Epithelial cell of esophagus (primary cell): Measurements from ENCODE around the gene CCDC88B.
A peak's percentile ranks its signal among the peaks of the same experiment; 100 is the strongest.

ENCODE experiments used
- DNase-seq: peaks from one replicate; pipeline ENCODE4 v3.0.0; 2010; ENCODE audit warnings: low read depth
- H3K4me3 ChIP-seq: 2 replicates; pipeline ENCODE4 v1.5.1; 2011; ENCODE audit warnings: mild to moderate bottlenecking, low read length, control low read depth
- TF ChIP-seq, protein P1 (sequence below): IDR thresholded peaks from 2 replicates; pipeline ENCODE4 v1.5.1; 2011; ENCODE audit warnings: low read depth, mild to moderate bottlenecking, low read length, control low read depth, inconsistent platforms; ENCODE audit not compliant: insufficient read depth; ENCODE audit errors: missing control alignments

The CCDC88B gene

DNA sequence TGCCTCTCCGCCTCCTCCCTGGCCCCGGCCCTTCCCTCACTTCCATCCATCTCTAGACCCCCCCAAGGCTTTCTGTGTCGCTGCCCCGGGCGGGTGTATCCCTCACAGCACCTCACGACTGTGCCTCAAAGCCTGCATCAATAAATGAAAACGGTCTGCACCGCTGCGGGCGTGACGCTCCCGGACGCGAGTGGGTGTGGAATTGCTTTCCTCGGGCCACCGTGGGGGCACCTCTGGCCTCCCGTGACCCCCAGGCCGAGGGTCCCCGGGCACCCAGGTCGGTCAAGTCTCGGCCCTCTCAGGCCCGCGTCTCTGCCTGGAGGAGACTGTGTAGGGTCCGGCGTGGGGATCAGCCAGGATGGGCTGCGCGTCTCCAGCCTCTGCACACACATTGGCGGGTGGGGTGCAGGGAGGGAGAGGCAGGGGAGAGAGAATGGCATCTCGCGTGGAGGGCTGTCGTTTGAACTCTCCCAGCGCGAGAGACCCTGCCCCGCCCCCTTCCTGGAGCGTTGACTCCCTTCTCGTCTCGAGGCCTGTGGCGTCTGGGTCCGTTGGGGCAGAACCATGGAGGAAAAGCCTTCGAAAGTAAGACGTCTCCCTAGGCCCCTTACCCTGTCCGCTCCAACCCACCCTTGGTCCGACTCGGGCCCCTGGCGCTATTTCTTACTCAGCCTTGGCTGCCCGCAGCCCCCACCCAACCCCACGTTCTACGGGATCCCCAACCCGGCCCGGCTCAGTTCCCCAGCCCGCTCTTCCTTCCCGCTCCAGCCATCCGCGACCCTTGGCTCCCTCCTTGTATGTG lies 40.0 kb upstream of the CCDC88B start, which contains the start of gene CATSPERZ:
Gene CATSPERZ, plus strand, starts transcription at position 512 of the 802 bp plus-strand sequence. Its CDS starts 53 bp downstream, at position 565.
- DNase-seq: no peak
- H3K4me3 ChIP-seq: peak within 1 kb of the TSS; percentile 35
- TF ChIP-seq, protein P1, sequence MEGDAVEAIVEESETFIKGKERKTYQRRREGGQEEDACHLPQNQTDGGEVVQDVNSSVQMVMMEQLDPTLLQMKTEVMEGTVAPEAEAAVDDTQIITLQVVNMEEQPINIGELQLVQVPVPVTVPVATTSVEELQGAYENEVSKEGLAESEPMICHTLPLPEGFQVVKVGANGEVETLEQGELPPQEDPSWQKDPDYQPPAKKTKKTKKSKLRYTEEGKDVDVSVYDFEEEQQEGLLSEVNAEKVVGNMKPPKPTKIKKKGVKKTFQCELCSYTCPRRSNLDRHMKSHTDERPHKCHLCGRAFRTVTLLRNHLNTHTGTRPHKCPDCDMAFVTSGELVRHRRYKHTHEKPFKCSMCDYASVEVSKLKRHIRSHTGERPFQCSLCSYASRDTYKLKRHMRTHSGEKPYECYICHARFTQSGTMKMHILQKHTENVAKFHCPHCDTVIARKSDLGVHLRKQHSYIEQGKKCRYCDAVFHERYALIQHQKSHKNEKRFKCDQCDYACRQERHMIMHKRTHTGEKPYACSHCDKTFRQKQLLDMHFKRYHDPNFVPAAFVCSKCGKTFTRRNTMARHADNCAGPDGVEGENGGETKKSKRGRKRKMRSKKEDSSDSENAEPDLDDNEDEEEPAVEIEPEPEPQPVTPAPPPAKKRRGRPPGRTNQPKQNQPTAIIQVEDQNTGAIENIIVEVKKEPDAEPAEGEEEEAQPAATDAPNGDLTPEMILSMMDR: no peak

DNA sequence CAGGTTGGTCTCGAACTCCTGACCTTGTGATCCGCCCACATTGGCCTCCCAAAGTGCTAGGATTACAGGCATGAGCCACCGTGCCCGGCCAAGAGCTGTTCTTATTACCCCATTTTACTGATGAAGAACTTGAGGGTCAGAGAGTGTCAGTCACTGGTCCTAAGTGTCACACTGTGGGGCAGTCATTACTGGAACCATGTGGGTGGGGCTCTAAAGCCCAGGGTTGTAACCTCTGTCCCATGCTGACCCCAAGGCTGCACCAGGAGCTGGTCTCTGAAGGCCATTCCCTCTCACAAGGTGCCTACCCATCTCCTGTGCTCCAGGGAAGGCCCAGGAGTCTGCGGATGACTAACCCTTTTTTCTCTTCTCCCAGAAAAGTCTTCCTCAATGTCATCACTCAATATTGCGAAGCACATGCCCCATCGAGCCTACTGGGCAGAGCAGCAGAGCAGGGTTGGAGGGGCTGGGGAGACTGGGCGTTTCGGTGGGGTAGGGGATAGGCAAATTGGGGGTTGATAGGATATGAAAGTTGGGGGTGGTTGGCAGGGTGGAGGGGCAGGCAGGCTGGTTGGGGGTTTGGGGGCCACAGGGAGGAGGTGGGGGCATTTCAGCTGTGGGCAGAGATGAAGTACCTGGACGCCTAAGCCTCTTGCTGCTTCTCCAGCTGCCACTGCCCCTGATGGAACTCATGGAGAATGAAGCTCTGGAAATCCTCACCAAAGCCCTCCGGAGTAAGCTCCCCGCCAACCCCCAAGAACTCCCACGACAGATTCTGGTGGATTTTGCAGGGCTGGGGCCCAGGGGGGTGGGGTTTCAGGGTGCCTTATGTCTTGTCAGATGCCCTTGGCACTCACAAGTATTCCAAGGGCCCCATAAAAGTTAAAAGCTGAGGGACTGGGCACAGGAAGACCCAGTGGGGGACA lies 36.6 kb upstream of the CCDC88B start:
- DNase-seq: peak; percentile 64
- H3K4me3 ChIP-seq: no peak overlapping the region
- TF ChIP-seq, protein P1: no peak

DNA sequence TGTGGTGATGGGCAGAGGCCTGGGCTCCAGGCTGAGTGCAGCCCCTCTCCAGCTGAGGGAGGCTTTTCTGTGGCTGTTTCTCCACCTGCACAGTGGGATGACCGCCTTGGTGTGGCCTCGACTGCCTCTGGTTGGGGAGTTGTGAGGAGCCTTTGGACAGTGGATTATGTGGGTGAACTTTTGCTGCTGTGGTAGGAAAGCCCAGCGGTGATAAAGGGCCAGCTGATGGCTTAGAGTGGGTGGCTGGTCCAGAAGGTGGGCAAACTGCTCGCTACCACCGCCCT lies 36.0 kb upstream of the CCDC88B start:
- TF ChIP-seq, protein P1: no peak
- DNase-seq: no peak
- H3K4me3 ChIP-seq: peak overlapping the region; percentile 75

DNA sequence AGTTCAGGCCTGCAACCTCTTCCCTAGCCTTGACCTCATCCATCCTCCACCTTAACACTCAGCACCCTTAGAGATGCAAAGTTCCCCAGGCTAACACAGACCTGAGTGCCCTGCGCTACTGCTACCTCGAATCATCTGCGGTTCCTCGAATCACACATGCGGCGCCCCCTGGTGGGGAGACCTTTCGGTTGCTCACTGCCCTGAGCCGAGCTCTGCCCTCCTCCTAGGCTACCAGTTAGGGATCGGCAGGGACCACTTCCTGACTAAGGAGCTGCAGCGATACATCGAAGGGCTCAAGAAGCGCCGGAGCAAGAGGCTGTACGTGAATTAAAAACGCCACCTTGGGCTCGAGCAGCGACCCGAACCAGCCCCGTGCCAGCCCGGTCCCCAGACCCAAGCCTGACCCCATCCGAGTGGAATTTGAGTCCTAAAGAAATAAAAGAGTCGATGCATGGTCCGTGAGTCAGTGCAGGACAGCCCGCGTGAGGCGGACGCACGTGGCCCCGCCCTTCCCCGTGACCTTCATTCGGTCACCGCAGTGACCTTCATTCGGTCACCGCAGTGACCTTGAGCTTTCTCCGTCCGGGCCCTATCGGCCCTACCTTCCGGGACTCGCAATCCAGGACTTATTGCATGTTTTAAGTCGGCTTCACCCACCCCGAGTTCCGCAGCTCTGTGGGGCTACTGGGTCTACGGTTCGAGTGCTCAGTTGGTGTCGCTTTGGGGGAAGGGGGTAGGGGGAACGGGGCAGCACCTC lies 35.5 kb upstream of the CCDC88B start:
- peak; percentile 92 for DNase-seq
- H3K4me3 ChIP-seq: peak overlapping the region; percentile 75
- TF ChIP-seq, protein P1: peak; percentile 84

DNA sequence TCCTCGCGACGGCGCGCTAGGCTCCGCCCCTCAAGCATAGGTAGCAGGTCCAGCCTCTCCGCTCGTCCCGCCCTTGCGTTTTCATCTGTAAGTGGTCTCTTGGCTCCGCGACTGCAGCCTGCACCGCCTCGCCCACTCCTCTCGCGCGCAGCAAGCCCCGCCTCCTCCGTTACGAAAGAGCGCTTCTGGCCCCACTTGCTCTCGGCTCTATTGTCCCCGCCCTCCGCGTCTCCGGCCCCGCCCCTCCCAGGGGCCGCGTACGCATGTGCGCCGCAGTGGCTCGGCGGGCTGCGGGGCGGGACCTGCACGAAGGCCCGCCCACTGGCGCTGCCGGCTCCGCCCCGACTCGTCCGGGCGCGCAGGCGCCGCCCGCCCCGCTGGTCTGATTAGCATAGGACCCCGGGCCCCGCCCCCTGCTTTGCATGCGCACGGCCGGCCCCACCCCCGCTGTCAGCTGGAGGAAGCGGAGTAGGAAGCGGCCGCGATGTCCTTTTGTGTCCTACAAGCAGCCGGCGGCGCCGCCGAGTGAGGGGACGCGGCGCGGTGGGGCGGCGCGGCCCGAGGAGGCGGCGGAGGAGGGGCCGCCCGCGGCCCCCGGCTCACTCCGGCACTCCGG lies 34.8 kb upstream of the CCDC88B start, which contains the start of gene ESRRA:
Gene ESRRA, plus strand, starts transcription at position 450 of the 616 bp plus-strand sequence. CDS start 1,656 bp downstream, outside the sequence.
- peak; percentile 99 for DNase-seq

More for the DNA sequence above, 34.8 kb upstream of the CCDC88B start, which contains the start of gene ESRRA:
- peak within 1 kb of the TSS; percentile 79 for H3K4me3 ChIP-seq
- TF ChIP-seq, protein P1: no peak
